ENCODE results near the gene NDRG2.
"Not testable (repeated sequence)": the region's sequence is repeated elsewhere in the genome, so short reads cannot be mapped to it uniquely, and the experiment has no call there.

- TF ChIP-seq CTCF, POLR2A, EP300 (IDR thresholded peaks at IDR 0.05): not testable (repeated sequence)
These were observed 39.2 kb downstream of the NDRG2 start for GRCh38 chr14:20985650-20986049.
